Right hindlimb (tissue), 1 donor: Measurements from ENCODE around the gene NADK2.
A peak's percentile ranks its signal among the peaks of the same experiment; 100 is the strongest.

Experiments used
- DNase-seq: peaks from one replicate; pipeline ENCODE4 v3.0.0-alpha.2; 2018

Gene NADK2

GRCh38 chr5:36161361-36161760 lies 80.4 kb downstream of the NADK2 start:
- DNase-seq: no peak

- no peak for DNase-seq
These were observed 81.1 kb downstream of the NADK2 start for GRCh38 chr5:36160617-36161016.

- DNase-seq: peak; percentile 77
These were observed 83.6 kb downstream of the NADK2 start for GRCh38 chr5:36158144-36158543.

- no peak for DNase-seq
These were observed 85.1 kb downstream of the NADK2 start for GRCh38 chr5:36156619-36157018.

GRCh38 chr5:36156121-36156601 lies 85.6 kb downstream of the NADK2 start:
- peak; percentile 80 for DNase-seq

- DNase-seq: no peak
These were observed 86.4 kb downstream of the NADK2 start for GRCh38 chr5:36155291-36155690.

- DNase-seq: no peak
These were observed 88.0 kb downstream of the NADK2 start for GRCh38 chr5:36153726-36154125.

GRCh38 chr5:36153298-36153677 lies 88.4 kb downstream of the NADK2 start:
- no peak for DNase-seq

- no peak for DNase-seq
These were observed 89.1 kb downstream of the NADK2 start for GRCh38 chr5:36152324-36153297.

GRCh38 chr5:36151434-36152323 lies 90.0 kb downstream of the NADK2 start, which contains the start of the genes LMBRD2 and SKP2:
TSS of gene LMBRD2 (minus strand) at chr5:36151887. CDS start at chr5:36143349, 8,538 bp downstream.
TSS of gene SKP2 (plus strand) at chr5:36152111. CDS start at chr5:36152263, 152 bp downstream.
- peak; percentile 99 for DNase-seq

GRCh38 chr5:36150676-36151433 lies 90.9 kb downstream of the NADK2 start:
- peak; percentile 59 for DNase-seq

- no peak for DNase-seq
These were observed 94.0 kb downstream of the NADK2 start for GRCh38 chr5:36147681-36148080.

GRCh38 chr5:36146390-36146789 lies 95.3 kb downstream of the NADK2 start:
- DNase-seq: no peak

- DNase-seq: no peak
These were observed 96.4 kb downstream of the NADK2 start for GRCh38 chr5:36145311-36145710.
